ENCODE results near the gene CSF2. TPM values are rescaled to one million over a fixed set of nuclear protein-coding genes. Genes with fewer than 3 reads are reported as not detected.

Gene CSF2
- total RNA-seq, 1 experiment from 2014 or later, result not detected

DNA sequence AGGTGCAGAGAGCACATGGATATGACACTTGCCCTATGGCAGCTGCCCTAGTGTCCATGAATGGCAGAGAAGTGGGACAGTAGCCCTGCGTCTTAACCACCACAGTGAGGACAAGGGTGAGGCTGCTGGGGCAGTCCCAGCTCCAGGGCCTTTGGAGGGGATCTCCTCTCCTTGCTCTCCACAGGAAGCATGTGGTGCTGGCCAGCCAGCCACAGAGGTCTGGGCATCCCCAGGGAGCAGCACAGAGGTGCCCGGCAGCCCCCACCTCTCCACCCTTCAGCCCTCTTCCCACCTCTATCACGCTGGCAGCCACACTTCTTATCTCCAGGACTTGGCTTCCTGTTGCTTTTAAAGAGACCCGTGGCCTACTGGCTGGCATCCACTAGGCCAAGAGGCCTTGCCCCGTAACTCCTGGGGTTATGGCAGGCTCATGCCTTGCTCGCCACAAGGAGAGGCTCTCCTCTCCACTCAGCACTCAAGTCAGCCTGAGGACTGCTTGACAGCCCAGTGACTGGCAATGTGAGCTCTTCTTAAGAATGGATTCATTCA lies 21.9 kb downstream of the CSF2 start:
- ChIA-PET POLR2A (no interaction called here), CTCF (no interaction called here)
- H3K36me3 ChIP-seq (ENCODE audit: control insufficient read depth, insufficient read depth, low read length), result no peaks in the 10 kb centered on the region
- H3K4me1 Mint-ChIP-seq (ENCODE audit: low read depth, unreplicated experiment), result no peaks in the 10 kb centered on the region
- no peak overlapping the region for H3K4me3 ChIP-seq (ENCODE audit: low read depth, low read length)
- no peak for DNase-seq
- no peak overlapping the region for H3K4me3 Mint-ChIP-seq (ENCODE audit: unreplicated experiment)
- H3K9me3 ChIP-seq, result no peaks in the 10 kb centered on the region
- no peaks in the 10 kb centered on the region for H3K27me3 ChIP-seq (replicated peaks; ENCODE audit: control insufficient read depth, insufficient read depth, low read length)
- BruUV-seq (replicated peaks), result no TSS peak
- H3K27ac Mint-ChIP-seq (ENCODE audit: unreplicated experiment), result no peak overlapping the region
- peaks cover 3% of the 10 kb centered on the region for H3K27me3 Mint-ChIP-seq (ENCODE audit: insufficient read depth, unreplicated experiment)
- no peaks in the 10 kb centered on the region for H3K36me3 Mint-ChIP-seq (ENCODE audit: insufficient read depth, unreplicated experiment)
- no peaks in the 10 kb centered on the region for H3K4me1 ChIP-seq
- intact Hi-C loops (cut with micrococcal nuclease; ENCODE audit: unreplicated experiment), result no loop called here
- no peaks in the 10 kb centered on the region for H3K9me3 Mint-ChIP-seq (ENCODE audit: unreplicated experiment)
- TF ChIP-seq, protein P1, sequence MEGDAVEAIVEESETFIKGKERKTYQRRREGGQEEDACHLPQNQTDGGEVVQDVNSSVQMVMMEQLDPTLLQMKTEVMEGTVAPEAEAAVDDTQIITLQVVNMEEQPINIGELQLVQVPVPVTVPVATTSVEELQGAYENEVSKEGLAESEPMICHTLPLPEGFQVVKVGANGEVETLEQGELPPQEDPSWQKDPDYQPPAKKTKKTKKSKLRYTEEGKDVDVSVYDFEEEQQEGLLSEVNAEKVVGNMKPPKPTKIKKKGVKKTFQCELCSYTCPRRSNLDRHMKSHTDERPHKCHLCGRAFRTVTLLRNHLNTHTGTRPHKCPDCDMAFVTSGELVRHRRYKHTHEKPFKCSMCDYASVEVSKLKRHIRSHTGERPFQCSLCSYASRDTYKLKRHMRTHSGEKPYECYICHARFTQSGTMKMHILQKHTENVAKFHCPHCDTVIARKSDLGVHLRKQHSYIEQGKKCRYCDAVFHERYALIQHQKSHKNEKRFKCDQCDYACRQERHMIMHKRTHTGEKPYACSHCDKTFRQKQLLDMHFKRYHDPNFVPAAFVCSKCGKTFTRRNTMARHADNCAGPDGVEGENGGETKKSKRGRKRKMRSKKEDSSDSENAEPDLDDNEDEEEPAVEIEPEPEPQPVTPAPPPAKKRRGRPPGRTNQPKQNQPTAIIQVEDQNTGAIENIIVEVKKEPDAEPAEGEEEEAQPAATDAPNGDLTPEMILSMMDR (IDR thresholded peaks at IDR 0.05; ENCODE audit: insufficient read depth in 1 of 2, low read depth in 1 of 2, low read length in 1 of 2, severe bottlenecking in 1 of 2, unreplicated experiment in 1 of 2), result no peak

DNA sequence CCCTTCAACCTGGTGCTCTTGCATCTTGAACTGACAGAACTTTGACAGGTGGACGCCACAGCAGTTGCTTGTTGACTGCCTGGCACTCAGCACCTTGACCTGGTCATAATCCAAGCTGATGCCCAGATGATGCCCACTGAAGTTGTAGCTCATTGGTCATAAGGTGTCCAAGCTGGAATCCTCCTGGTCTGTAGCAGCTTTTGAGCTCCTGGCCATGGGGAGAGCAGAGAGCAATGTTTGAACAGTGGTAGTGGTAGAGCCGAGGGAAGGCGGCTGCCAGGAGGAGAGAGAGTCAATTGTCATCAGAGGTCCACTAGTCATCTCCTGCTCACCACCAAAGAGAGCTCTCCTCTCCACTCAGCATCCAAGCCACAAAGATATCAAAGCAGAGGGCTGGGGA lies 23.3 kb downstream of the CSF2 start:
- ChIA-PET POLR2A (interaction anchor here (0.6 kb wide), 1 partner anchor 1248 kb away, joined by 3 read pairs; no protein-coding TSS in a partner anchor), CTCF (no interaction called here)
- no peaks in the 10 kb centered on the region for H3K4me1 ChIP-seq
- DNase-seq, result no peak
- H3K36me3 ChIP-seq (ENCODE audit: control insufficient read depth, insufficient read depth, low read length), result no peaks in the 10 kb centered on the region
- intact Hi-C loops (cut with micrococcal nuclease; ENCODE audit: unreplicated experiment), result no loop called here
- no peak overlapping the region for H3K27ac Mint-ChIP-seq (ENCODE audit: unreplicated experiment)
- H3K4me3 ChIP-seq (ENCODE audit: low read depth, low read length), result no peak overlapping the region
- H3K27me3 ChIP-seq (replicated peaks; ENCODE audit: control insufficient read depth, insufficient read depth, low read length), result no peaks in the 10 kb centered on the region
- no TSS peak for BruUV-seq (replicated peaks)
- H3K9me3 Mint-ChIP-seq (ENCODE audit: unreplicated experiment), result no peaks in the 10 kb centered on the region
- H3K9me3 ChIP-seq, result no peaks in the 10 kb centered on the region
- TF ChIP-seq, protein P1 (IDR thresholded peaks at IDR 0.05; ENCODE audit: insufficient read depth in 1 of 2, low read depth in 1 of 2, low read length in 1 of 2, severe bottlenecking in 1 of 2, unreplicated experiment in 1 of 2), result no peak
- H3K4me3 Mint-ChIP-seq (ENCODE audit: unreplicated experiment), result no peak overlapping the region
- H3K27me3 Mint-ChIP-seq (ENCODE audit: insufficient read depth, unreplicated experiment), result peaks cover 3% of the 10 kb centered on the region
- no peaks in the 10 kb centered on the region for H3K36me3 Mint-ChIP-seq (ENCODE audit: insufficient read depth, unreplicated experiment)
- H3K4me1 Mint-ChIP-seq (ENCODE audit: low read depth, unreplicated experiment), result no peaks in the 10 kb centered on the region

DNA sequence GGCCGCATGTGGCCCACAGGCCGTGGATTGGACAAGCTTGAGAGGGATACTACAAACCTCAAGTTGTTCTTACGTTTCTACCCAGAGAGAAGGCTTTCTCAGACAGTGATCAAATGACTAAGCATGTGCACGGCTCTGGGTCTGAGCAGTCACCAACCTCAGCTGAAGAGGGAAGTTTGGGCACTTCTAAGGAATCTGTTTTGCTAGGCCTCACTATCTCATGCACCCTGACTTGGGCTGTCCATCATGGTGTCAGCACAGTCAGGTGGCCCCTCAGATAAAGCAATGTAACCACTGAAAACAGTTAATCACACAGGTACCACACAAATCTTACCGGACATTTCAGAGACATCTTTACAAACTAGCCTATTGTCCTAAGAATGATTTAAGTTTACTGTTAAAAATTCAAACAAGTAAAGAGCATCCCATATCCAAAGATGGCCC lies 24.6 kb downstream of the CSF2 start:
- H3K4me3 ChIP-seq (ENCODE audit: low read depth, low read length), result no peak overlapping the region

More for the DNA sequence above, 24.6 kb downstream of the CSF2 start:
- Histone ChIP-seq H3K4me1 (no peaks in the 10 kb centered on the region), H3K27me3 (replicated peaks; ENCODE audit: control insufficient read depth, insufficient read depth, low read length) (no peaks in the 10 kb centered on the region), H3K36me3 (ENCODE audit: control insufficient read depth, insufficient read depth, low read length) (no peaks in the 10 kb centered on the region), H3K9me3 (no peaks in the 10 kb centered on the region)
- BruUV-seq (replicated peaks), result no TSS peak
- no peak for DNase-seq
- Mint-ChIP-seq H3K4me1 (ENCODE audit: low read depth, unreplicated experiment) (no peaks in the 10 kb centered on the region), H3K27ac (ENCODE audit: unreplicated experiment) (no peak overlapping the region), H3K27me3 (ENCODE audit: insufficient read depth, unreplicated experiment) (peaks cover 3% of the 10 kb centered on the region), H3K36me3 (ENCODE audit: insufficient read depth, unreplicated experiment) (no peaks in the 10 kb centered on the region), H3K4me3 (ENCODE audit: unreplicated experiment) (no peak overlapping the region), H3K9me3 (ENCODE audit: unreplicated experiment) (no peaks in the 10 kb centered on the region)
- TF ChIP-seq, protein P1 (IDR thresholded peaks at IDR 0.05; ENCODE audit: insufficient read depth in 1 of 2, low read depth in 1 of 2, low read length in 1 of 2, severe bottlenecking in 1 of 2, unreplicated experiment in 1 of 2), result no peak
- POLR2A ChIA-PET, result no interaction called here
- CTCF ChIA-PET, result no interaction called here
- intact Hi-C loops (cut with micrococcal nuclease; ENCODE audit: unreplicated experiment), result no loop called here

Data from Caco-2 (cell line).